ENCODE results near the gene GATAD2A.

The GATAD2A gene

DNA sequence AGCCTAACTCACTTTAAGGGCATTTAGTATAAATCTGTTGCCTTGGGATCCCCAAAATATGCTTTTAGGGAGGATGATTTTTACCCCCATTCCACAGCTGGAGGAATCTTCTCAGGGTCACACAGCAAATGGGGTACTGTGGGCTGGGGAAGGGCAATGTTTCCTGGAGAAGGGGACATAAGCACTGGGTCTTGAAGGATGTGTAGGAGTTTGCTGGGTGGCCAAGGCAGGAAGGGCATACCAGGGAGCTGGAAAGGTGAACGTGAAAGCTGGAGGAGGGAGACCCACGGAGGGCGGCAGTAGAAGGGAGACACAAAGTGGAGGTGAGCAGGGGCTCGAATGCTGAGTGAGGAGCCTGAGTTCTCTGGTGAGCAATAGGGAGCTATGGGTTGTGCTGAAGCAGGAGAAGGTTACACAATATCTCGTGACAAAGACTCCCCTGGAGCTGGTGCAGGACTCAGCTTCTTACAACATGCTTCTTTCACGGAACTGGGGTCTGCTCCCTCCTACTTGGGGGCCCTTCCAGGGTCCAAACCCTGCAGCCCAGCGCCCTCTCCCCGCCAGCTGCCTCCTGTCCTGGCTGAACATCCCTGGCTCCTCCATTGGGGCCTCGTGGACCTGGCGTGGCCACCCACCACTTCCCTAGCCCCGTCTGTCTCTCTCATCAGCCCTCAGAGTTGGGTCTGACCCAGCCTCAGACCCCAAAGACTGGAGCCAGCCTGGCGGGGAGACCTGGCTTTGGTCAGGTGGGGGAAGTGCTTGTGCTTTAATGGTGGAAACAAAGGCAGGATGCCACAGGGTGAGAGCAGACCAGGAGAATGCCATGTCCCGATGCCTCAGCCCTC, 143.7 kb downstream of the GATAD2A start:
- DNase-seq = peak in 3 of 4 experiments; percentile 30 to 40 (median 36)

DNA sequence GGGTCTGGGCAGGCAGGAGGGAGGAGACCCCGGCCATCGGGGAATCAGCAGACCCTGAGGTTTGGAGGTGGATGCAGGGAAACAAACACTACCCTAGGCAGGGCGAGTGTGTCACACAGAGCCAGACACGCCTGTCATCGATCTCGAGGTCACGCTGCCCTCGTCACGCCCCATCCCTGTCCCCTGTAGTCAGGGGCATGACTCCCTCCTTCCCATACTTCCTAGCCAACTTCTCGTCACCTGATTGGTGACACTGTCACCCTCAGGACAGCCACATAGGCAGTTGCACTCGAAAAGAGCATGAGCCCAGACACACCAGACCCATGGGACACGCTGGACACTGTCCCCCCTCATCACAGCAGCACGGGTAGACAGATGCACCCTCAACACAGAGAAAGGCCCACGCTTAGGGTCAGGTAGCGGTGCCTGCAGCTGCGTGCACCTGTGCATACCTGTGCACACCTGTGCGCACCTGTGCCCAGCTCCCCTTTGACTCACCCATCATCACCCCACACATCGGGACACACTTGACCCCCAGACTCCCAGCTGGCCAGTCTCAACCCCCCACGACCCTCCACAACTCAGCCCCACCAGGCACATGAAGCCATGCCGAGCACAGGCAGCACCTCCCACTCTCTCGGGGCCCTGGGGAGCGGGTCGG, 144.5 kb downstream of the GATAD2A start:
- DNase-seq = peak in 2 of 4 experiments; percentile 20 to 36

DNA sequence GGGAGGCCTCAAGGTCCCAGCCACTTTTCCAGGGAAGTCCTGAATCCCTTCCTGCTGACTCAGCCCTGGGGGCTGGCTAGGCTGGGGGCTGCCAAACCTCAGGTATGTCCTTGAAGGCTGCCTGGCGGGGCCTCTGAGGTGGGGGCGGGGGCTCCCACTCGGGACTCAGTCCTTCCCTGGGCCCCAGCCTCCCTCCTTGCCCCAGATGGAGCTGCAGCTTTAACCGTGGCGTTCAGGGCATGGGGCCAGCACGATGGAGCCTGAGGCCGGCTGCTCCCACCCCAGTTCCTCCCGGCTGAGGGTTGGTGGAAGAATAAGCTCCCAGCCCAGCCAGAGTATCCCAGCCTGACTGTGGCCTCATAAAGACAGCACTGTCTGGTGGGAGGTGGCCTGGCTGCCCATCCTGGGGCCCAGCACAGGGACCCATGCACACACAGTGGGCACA, 145.0 kb downstream of the GATAD2A start:
- DNase-seq = no peak

DNA sequence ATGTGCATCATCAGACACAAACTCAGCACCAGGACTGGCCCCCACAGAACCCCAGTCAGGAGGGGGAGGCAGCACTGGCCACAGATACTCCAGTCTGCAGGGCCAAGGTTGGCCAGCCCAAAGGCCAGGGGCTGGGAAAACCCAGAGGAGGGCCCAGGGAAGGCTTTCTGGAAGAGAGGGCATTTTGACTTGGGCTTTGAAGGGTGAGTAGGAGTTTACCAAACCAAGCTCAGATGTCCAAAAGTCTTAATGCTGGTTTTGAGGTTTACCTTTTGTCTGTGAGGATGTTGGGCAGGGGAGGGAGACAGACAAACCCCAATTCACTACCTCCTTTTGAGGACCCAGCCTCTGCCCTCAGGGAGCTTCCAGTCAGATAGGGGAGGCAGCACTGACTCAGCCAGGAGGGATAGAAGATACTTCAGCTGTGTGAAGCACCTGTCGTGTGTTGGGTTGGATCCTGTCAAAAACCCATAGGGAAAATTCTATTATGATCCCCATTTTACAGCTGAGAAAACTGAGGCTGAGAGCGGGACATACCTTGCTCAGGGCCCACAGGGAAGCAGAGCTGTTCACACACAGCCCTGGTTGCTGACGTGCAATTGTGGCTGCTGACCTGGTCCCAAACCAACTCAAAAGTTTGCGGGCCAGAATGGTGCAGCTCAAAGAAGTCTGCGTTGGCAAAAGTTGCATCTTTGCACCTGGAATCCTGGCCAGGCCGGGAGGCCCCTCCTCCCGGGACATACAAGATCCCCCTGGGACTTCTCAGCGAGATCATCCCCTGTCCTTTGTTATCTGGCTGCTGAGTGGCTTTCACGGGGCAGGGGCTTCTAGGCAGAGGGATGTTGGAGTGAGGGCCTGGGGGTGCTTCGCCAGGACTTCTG, 145.7 kb downstream of the GATAD2A start:
- no peak for DNase-seq

DNA sequence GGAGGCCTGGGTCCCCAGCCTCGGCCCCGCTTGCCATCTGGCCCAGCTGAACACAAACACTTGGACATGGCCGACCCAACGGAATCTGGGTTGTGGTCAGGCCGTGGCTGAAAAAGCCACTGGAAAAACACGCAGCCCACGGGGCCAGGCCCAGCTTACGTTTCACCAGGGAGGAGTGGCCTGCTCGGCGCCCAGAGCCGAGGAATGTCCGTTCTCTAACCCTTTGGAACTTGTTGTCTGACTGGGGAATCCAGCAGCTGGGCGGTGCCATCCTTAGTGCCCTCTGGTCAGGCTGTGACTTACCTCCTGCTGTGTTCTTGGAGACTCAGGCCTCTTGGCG, 146.3 kb downstream of the GATAD2A start:
- no peak for DNase-seq

DNA sequence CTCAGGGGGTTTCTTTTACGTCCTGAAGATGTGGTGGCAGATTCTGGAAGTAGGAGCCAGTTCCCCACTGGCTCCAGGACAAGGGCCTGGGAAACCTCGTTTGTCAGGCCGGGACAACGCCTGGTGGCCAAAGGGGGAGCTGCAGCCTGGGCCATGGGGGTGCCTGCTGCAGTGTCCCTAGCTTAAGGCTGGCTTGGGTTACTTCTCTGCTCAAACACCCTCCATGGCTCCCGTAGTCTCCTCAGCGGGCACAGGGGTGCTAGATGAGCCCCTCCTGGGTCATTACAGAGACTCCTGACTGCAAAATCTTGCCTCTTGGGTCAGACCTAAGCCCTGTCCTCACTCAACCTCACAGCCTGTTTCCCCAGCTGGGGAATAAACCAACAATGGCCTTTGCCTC, 147.3 kb downstream of the GATAD2A start:
- peak; percentile 44 to 78 (median 55) for DNase-seq

DNA sequence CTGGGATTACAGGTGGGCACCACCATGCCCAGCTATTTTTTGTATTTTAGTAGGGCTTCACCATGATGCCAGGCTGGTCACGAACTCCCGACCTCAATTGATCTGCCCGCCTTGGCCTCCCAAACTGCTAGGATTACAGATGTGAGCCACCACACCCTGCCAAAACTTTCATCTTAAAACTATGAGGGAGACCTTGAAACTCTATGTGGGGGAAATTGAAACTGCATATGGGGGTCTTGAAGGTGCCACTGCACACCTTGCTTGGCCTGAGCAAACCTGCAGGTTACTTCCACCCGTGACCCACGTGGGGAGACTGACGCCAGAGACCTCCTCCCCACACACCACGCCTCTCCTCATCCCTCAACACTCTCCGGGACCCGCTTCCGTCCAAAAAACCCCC, 148.2 kb downstream of the GATAD2A start:
- no peak for DNase-seq

DNA sequence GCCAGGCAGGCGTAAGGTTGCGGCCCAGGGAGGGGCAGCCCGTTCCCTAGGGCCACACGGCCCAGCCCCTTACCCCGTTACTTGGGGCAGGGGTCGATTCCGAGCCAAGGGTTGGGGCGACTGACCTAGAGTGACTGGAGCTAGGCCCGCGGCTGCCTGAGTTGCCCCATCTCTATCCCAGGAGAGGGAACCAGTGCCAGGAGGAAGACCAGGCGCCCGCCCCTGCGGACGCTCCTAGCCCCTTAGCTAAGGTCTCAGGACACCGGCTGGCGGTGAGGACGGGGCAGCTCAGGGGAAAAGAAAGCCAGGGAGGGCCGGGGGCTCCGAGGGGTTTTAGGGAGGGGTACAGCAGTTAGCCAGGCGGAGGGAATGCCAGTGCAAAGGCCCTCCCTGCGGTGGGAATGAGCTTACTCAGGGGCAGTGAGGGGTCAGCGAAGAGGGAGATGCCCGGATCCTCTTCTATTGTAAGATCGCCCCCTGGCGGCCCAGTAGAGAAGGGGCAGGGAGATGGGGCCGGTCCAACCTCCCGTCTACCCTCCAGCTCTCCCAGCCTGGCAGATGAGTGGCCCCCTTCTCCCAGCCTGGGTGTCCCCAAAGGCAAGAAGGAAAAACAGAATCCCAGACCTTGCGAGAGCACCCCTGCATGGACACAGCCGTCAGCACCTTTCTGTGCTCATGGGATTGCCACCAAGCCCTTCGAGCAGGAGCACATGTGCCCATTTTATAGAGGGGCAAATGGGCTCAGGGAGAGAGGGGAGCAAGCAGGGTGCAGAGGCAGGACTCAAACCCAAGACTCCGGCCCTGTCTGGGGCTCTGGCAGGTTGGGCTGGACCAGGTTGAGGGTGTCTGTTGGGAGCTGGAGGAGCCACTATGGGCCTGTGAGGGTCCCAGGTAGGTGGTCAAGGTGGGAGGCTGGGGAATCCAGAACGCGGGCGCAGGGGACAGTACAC, 148.9 kb downstream of the GATAD2A start:
- peak; percentile 68 to 79 (median 75) for DNase-seq

DNA sequence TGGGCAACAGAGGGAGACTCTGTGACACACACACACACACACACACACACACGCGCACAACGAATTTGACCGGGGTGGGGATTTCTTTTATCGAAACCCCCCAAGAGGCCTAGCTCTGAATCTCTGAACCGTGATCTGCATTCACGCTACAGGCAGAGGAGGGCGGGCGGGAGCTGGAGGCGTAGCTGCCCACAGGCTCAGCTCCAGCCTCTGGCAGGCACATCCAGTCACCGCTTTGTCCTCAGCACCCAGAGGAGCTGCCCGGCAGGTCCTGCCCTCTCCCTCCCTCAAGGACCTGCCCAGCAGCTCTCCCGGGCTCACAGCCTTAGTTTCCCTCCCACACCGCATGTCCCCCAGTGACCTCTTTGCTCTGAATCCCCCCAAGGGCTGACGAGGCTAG, 152.6 kb downstream of the GATAD2A start:
- DNase-seq = no peak

All from suppressor macrophage (primary cell).